Smooth muscle cell (in vitro differentiated cells): ENCODE results near the gene YJEFN3. TPM values are rescaled to one million over a fixed set of nuclear protein-coding genes. Genes with fewer than 3 reads are reported as not detected.

ENCODE experiments used
- DNase-seq: peaks from one replicate; lab custom pipeline; 2025; ENCODE audit not compliant: unreplicated experiment; lab: John Stamatoyannopoulos, UW
- H2AFZ ChIP-seq: fragments of 200-600 bp; sonication (generic); 2 replicates; pipeline ENCODE4 v1.6.0; 2016; ENCODE audit warnings: antibody characterized with exemption, low read depth, mild to moderate bottlenecking
- H3F3A ChIP-seq: fragments of 200-600 bp; sonication (generic); 2 replicates; pipeline ENCODE4 v1.6.0; 2017; ENCODE audit warnings: antibody characterized with exemption, low read depth
- H3K27ac ChIP-seq: fragments of 200-600 bp; sonication (generic); 2 replicates; pipeline ENCODE4 v1.5.1; 2016; ENCODE audit warnings: low read depth, mild to moderate bottlenecking
- H3K27me3 ChIP-seq: fragments of 200-600 bp; sonication (generic); 2 replicates; pipeline ENCODE4 v1.6.1; 2016; ENCODE audit warnings: low read depth, mild to moderate bottlenecking
- H3K36me3 ChIP-seq: fragments of 200-600 bp; sonication (generic); 2 replicates; pipeline ENCODE4 v1.5.1; 2016; ENCODE audit warnings: low read depth
- H3K4me1 ChIP-seq: fragments of 200-600 bp; sonication (generic); 2 replicates; pipeline ENCODE4 v1.5.1; 2016; ENCODE audit warnings: low read depth
- H3K4me2 ChIP-seq: fragments of 200-600 bp; sonication (generic); 2 replicates; pipeline ENCODE4 v1.6.0; 2016; ENCODE audit warnings: mild to moderate bottlenecking
- H3K4me3 ChIP-seq: fragments of 200-600 bp; sonication (generic); 2 replicates; pipeline ENCODE4 v1.5.1; 2016; ENCODE audit warnings: mild to moderate bottlenecking
- H3K79me2 ChIP-seq: fragments of 200-600 bp; sonication (generic); 2 replicates; pipeline ENCODE4 v1.6.0; 2016; ENCODE audit warnings: low read depth, mild to moderate bottlenecking
- H3K9ac ChIP-seq: fragments of 200-600 bp; sonication (generic); 2 replicates; pipeline ENCODE4 v1.6.0; 2016; ENCODE audit warnings: low read depth
- H3K9me3 ChIP-seq: fragments of 200-600 bp; sonication (generic); replicated peaks from 2 replicates; pipeline ENCODE4 v1.5.1; 2016; ENCODE audit warnings: low read depth
- H4K20me1 ChIP-seq: fragments of 200-600 bp; sonication (generic); 2 replicates; pipeline ENCODE4 v1.6.0; 2016; ENCODE audit warnings: low read depth
- CTCF ChIP-seq: fragments of 200-600 bp; sonication (generic); IDR thresholded peaks from 2 replicates; pipeline ENCODE4 v1.5.1; 2017; ENCODE audit warnings: borderline replicate concordance, mild to moderate bottlenecking, antibody characterized with exemption; ENCODE audit not compliant: insufficient read depth, poor library complexity, severe bottlenecking
- WGBS: methylation state at CpG from one replicate; pipeline ENCODE4 v1.1.7; 2016; ENCODE audit warnings: low lambda C conversion rate; 5-methylcytosine and 5-hydroxymethylcytosine counted together
- polyA plus RNA-seq: library from polyadenylated mRNA; unstranded; fragments of >200 nt; fragmentation: Nextera tagmentation; extraction: Ambion mirVana; gene quantifications from 2 replicates; pipeline ENCODE4 v1.2.1, GENCODE V29; 2016
- total RNA-seq: library from RNA; depleted of rRNA; stranded (reverse); fragments of >200 nt; gene quantifications from 2 replicates; pipeline ENCODE4 v1.2.3, GENCODE V29; 2014

The YJEFN3 gene
- total and polyA plus RNA-seq, 2 experiments from 2014 or later = 2.2 to 5.8 TPM

DNA sequence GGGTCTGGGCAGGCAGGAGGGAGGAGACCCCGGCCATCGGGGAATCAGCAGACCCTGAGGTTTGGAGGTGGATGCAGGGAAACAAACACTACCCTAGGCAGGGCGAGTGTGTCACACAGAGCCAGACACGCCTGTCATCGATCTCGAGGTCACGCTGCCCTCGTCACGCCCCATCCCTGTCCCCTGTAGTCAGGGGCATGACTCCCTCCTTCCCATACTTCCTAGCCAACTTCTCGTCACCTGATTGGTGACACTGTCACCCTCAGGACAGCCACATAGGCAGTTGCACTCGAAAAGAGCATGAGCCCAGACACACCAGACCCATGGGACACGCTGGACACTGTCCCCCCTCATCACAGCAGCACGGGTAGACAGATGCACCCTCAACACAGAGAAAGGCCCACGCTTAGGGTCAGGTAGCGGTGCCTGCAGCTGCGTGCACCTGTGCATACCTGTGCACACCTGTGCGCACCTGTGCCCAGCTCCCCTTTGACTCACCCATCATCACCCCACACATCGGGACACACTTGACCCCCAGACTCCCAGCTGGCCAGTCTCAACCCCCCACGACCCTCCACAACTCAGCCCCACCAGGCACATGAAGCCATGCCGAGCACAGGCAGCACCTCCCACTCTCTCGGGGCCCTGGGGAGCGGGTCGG, 21.2 kb downstream of the YJEFN3 start:
- no peaks in the 10 kb centered on the region for H4K20me1 ChIP-seq
- 60% methylated on average over 17 of the region's 23 CpGs for WGBS
- H3K27ac ChIP-seq = peak overlapping the region; percentile 69
- H2AFZ ChIP-seq = no peak overlapping the region
- peaks cover 12% of the 10 kb centered on the region for H3K4me1 ChIP-seq
- H3K79me2 ChIP-seq = no peaks in the 10 kb centered on the region
- no peaks in the 10 kb centered on the region for H3K36me3 ChIP-seq
- no peak overlapping the region for H3K4me3 ChIP-seq
- peak overlapping the region; percentile 25 for H3K4me2 ChIP-seq
- no peaks in the 10 kb centered on the region for H3F3A ChIP-seq
- peak overlapping the region; percentile 48 for H3K9ac ChIP-seq
- DNase-seq = no peak
- TF ChIP-seq CTCF = no peak
- H3K9me3 ChIP-seq = no peaks in the 10 kb centered on the region
- no peaks in the 10 kb centered on the region for H3K27me3 ChIP-seq

- TF ChIP-seq CTCF = no peak
- Histone ChIP-seq H3K27ac (peak overlapping the region; percentile 69), H3K9ac (no peak overlapping the region), H3K27me3 (no peaks in the 10 kb centered on the region), H3K4me1 (peaks cover 12% of the 10 kb centered on the region), H3K4me2 (peak overlapping the region; percentile 25), H4K20me1 (no peaks in the 10 kb centered on the region), H2AFZ (no peak overlapping the region), H3K36me3 (no peaks in the 10 kb centered on the region), H3K4me3 (no peak overlapping the region), H3F3A (no peaks in the 10 kb centered on the region), H3K79me2 (no peaks in the 10 kb centered on the region), H3K9me3 (no peaks in the 10 kb centered on the region)
- peak; percentile 40 for DNase-seq
- WGBS = 11% methylated on average over 7 of the region's 8 CpGs
Observed at GRCh38 chr19:19550485-19550929, 21.8 kb downstream of the YJEFN3 start.

DNA sequence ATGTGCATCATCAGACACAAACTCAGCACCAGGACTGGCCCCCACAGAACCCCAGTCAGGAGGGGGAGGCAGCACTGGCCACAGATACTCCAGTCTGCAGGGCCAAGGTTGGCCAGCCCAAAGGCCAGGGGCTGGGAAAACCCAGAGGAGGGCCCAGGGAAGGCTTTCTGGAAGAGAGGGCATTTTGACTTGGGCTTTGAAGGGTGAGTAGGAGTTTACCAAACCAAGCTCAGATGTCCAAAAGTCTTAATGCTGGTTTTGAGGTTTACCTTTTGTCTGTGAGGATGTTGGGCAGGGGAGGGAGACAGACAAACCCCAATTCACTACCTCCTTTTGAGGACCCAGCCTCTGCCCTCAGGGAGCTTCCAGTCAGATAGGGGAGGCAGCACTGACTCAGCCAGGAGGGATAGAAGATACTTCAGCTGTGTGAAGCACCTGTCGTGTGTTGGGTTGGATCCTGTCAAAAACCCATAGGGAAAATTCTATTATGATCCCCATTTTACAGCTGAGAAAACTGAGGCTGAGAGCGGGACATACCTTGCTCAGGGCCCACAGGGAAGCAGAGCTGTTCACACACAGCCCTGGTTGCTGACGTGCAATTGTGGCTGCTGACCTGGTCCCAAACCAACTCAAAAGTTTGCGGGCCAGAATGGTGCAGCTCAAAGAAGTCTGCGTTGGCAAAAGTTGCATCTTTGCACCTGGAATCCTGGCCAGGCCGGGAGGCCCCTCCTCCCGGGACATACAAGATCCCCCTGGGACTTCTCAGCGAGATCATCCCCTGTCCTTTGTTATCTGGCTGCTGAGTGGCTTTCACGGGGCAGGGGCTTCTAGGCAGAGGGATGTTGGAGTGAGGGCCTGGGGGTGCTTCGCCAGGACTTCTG, 22.5 kb downstream of the YJEFN3 start:
- TF ChIP-seq CTCF = no peak
- Histone ChIP-seq H3K4me3 (no peak overlapping the region), H3K9me3 (no peaks in the 10 kb centered on the region), H3K4me1 (peaks cover 12% of the 10 kb centered on the region), H3F3A (no peaks in the 10 kb centered on the region), H2AFZ (no peak overlapping the region), H3K4me2 (peak overlapping the region; percentile 25), H3K79me2 (no peaks in the 10 kb centered on the region), H3K36me3 (no peaks in the 10 kb centered on the region), H3K27ac (peak overlapping the region; percentile 69), H3K9ac (no peak overlapping the region), H4K20me1 (no peaks in the 10 kb centered on the region), H3K27me3 (no peaks in the 10 kb centered on the region)
- DNase-seq = no peak
- 84% methylated on average over 10 of the region's 10 CpGs for WGBS
